ENCODE data around the gene ZCCHC7.

GRCh38 chr9:37163299-37163698 lies 42.9 kb downstream of the ZCCHC7 start:
- TF ChIP-seq MAFK (IDR thresholded peaks at IDR 0.05; ENCODE audit: low read depth, low read length) (no peak), KDM1A (IDR thresholded peaks at IDR 0.05; ENCODE audit: borderline replicate concordance, low read length) (no peak), HDAC6 (IDR thresholded peaks at IDR 0.05; ENCODE audit: low read depth, low read length) (no peak), POLR2A (IDR thresholded peaks at IDR 0.05; ENCODE audit: control extremely low read depth in 1 of 2, low read depth in 2 of 2, low read length in 2 of 2) (no peak), EP300 (IDR thresholded peaks at IDR 0.05; ENCODE audit: borderline replicate concordance in 1 of 2, low read depth in 2 of 2, low read length in 2 of 2) (no peak), TCF12 (IDR thresholded peaks at IDR 0.05; ENCODE audit: low read depth, low read length) (no peak), JUND (IDR thresholded peaks at IDR 0.05; ENCODE audit: low read length) (no peak), ATF3 (IDR thresholded peaks at IDR 0.05; ENCODE audit: insufficient read depth, low read depth, low read length) (no peak)
- TF ChIP-seq, protein P1, sequence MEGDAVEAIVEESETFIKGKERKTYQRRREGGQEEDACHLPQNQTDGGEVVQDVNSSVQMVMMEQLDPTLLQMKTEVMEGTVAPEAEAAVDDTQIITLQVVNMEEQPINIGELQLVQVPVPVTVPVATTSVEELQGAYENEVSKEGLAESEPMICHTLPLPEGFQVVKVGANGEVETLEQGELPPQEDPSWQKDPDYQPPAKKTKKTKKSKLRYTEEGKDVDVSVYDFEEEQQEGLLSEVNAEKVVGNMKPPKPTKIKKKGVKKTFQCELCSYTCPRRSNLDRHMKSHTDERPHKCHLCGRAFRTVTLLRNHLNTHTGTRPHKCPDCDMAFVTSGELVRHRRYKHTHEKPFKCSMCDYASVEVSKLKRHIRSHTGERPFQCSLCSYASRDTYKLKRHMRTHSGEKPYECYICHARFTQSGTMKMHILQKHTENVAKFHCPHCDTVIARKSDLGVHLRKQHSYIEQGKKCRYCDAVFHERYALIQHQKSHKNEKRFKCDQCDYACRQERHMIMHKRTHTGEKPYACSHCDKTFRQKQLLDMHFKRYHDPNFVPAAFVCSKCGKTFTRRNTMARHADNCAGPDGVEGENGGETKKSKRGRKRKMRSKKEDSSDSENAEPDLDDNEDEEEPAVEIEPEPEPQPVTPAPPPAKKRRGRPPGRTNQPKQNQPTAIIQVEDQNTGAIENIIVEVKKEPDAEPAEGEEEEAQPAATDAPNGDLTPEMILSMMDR (IDR thresholded peaks at IDR 0.05; ENCODE audit: control extremely low read depth in 1 of 3, insufficient read depth in 1 of 3, low read depth in 1 of 3, low read length in 3 of 3), result no peak
- TF ChIP-seq, protein P2, sequence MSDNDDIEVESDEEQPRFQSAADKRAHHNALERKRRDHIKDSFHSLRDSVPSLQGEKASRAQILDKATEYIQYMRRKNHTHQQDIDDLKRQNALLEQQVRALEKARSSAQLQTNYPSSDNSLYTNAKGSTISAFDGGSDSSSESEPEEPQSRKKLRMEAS (IDR thresholded peaks at IDR 0.05), result no peak
- TF ChIP-seq, protein P3, sequence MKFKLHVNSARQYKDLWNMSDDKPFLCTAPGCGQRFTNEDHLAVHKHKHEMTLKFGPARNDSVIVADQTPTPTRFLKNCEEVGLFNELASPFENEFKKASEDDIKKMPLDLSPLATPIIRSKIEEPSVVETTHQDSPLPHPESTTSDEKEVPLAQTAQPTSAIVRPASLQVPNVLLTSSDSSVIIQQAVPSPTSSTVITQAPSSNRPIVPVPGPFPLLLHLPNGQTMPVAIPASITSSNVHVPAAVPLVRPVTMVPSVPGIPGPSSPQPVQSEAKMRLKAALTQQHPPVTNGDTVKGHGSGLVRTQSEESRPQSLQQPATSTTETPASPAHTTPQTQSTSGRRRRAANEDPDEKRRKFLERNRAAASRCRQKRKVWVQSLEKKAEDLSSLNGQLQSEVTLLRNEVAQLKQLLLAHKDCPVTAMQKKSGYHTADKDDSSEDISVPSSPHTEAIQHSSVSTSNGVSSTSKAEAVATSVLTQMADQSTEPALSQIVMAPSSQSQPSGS (IDR thresholded peaks at IDR 0.05; ENCODE audit: low read length), result no peak
